HG03439 (cell line): ENCODE results near the gene ZBTB24.

Experiments
- ATAC-seq: cut with Tn5 transposase; IDR thresholded peaks from one replicate; pipeline ENCODE4 v1.9.1; 2021; ENCODE audit warnings: mild to moderate bottlenecking, moderate library complexity; ENCODE audit not compliant: unreplicated experiment

Gene ZBTB24

DNA sequence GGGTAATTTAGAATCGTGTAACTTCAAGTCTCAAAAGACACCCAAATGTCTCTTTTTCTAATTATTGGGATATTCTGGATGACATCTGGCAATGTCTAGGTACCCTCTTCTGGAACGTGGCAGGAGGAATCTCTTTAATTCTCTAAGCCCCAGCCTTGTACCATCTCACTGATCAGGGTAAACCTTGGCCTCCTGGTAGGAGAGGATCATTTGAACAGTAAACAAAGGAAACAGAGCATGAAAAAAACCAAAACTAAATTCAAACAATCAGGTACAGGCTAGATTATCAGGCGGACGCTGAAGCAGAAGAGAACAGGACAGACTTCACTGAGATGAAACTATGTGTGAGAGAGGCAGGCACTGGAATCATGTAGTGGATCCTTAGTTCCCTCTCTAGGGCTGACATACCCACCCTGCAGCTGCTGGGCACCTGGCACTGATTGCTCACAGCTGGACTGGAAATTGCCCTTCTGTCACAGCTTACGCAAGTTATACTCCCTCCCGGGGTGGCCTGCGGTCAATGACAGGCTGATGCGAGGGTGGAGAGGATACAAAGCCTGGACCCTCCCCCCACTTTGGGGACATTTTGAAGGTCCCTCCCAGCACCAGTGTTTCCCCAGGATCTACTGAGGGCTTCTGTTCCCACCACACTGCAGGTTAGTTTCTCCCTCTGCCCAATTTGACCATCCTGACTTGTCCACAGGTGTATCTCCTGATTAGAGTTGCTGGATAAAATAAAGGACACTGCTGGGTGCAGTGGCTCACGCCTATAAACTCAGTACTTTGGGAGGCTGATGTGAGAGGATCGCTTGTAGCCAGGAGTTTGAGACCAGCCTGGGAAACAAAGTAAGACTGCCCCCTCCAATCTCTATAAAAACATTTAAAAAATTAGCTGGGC, 20.6 kb upstream of the ZBTB24 start:
- ATAC-seq: no peak

DNA sequence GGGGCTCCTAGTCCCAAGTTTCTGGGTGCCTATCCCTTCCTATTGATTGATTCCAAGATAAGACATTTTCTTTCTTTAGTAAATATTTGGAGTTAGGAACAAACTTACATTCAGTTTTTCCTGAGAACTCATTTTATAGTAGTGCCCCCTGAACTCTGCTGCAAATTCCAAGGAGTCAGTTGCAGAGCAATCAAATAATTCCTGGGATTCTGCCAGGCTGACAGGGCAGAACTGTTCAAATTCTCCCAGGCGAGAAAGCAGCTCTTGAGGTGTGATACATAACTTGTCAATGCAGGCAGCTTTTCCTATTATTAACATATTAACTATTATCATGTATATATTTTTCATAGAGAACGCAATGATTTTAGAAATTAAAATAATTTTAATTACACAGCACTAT, 15.9 kb upstream of the ZBTB24 start:
- no peak for ATAC-seq

DNA sequence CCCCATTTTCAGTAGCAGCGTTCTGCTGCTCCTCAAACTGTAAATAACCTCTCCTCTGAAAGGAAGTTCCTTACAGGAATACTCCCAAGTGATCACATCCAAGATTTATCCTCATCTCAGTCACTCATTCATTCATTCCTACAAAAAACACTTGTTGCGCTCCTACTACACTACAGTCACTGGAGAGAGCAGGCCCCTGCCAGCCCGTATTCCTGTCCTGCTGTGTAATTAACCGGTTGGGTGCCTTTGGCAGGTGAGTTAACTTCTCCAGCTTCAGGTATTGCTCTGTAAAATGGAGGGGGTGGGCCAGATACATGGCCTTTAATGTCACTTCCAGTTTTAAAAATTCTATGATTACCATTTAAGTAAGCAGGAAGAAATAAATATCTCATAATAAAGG, 15.0 kb upstream of the ZBTB24 start:
- ATAC-seq: no peak

DNA sequence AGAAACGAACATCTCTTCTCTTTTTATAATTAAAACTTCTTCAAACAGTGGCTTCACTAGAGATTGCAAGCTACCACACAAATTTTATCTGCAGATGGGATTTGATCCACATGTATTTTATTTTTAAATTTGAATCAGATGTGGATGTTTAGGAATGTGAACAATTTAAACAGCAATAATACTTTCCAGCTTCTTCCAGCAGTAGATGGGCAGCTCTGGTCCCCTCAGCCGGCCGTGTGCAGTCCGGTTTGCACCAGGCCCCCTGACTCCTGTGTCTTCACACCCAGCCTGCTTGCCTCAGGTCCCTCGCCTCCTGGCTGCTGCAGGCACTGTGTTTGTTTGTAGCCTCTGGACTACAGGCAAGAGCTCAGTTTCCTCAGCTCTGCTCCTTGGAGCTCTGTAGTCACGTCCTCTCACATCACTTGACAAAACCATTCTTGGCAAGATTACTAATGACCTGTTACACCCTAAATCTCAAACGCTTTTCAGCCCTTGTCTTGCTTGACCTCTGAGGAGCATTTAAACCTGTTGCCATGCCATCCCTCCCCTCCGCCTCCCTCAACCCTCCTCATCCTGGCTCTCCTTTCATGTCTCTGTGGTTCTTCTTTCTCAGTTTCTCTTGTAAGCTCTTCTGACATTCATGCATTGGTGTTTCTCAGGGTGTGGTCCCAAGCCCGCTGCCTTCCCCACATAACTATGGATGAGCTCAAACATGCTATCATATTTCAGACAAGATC, 13.2 kb upstream of the ZBTB24 start:
- ATAC-seq: no peak

DNA sequence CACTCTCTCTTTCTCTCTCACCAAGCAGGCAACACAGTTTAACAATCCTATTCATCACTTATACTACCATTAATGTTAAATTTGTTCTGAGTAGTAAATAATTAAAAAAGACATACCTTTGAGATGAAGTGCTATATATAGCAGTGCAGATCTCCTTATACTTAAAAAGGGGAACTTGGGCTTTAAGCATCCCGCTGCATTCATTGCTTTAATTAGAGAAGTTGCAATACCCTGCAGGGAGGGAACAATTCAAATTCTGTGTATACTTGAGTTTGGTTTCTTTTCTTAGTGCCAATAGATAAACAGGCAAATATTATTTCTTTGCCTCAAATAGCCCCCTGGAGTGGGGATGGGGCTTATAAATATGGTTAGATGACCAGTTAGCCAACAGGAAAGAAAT, 10.8 kb upstream of the ZBTB24 start:
- no peak for ATAC-seq

DNA sequence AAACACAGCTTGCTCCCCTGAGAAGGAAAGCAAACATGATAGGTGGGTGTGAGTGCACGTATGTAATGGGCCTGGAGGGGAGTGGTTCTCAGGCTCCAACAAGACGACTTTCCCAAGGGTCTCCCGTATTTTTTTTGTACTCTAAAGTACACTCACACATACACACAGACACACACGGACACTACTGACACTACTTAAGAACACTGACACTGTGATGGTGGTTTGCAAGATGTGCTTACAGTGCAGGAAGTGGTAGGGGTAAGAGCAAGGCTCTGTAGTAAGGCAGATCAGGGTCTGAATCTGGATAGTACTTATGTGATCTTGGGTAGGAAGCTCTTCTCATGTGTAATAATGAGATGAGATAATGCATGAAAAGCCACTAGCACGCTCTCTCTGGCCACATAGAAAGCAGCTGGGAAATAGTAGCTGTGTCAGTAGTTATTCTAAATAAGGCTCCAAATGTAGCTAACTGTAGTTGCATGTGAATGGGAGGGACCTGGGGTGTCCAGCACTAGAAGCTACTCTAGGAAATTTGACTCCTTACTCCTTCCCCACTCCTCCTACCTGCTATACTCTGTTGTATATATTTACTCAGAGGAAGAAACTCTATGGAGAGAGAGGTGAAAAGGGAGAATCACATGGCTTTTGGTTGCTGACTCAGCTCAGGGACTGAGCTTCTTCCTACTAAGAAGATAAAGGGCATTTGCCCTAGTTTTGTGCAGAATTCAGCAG, 8.4 kb upstream of the ZBTB24 start:
- no peak for ATAC-seq

DNA sequence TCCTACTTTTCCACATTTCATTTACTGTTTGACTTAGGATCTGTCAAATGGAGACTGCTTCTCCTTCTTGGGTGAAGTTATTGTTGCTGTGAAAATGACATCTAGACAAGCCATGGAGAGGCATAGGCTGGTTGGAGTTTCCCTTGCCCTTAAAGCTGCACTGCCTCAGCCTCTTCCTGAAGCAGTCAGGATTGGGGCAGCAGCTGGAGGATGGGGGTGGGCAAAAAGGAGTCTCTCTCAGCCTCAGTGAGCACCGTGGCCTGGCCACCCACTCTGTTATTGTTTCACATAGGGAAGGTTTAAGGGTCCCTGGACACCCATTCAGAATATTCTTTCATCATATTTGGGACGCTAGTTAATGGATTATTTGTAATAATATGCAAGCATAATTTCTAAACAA, 7.7 kb upstream of the ZBTB24 start:
- no peak for ATAC-seq

DNA sequence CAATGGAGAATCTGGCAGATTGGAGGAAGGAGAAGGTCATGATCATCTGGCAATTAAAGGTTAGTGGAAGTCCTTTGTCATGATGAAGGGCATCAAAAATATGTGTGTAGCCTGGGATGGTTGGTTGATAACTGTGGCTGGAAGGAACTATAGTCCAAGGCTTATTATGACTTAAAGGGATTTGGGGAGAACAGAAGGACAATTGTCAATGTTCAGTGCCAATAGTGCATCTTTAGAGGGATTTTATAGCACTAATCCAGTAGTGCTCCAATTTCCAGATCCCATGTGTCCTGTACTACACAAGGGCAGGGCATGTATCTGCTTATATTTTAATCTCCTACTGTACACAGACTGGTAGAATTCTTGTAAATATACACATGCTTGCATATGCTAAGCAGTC, 5.0 kb upstream of the ZBTB24 start:
- ATAC-seq: no peak

DNA sequence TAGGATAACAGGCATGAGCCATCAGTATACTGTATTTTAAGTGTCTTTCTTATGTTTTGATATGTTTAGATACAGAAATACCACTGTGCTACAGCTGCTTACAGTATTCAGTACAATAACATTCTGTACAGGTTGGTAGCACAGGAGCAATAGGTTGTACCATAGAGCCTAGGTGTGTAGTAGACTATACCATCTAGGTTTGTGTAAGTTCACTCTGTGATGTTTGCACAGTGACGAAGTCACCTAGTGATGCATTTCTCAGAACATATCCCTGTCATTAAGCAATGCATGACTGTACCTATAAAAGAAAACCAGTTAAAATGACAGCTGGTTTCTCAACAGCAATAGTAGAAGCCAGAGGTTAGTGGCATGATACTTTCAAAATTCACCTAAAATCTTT, 3.0 kb upstream of the ZBTB24 start:
- ATAC-seq: no peak

DNA sequence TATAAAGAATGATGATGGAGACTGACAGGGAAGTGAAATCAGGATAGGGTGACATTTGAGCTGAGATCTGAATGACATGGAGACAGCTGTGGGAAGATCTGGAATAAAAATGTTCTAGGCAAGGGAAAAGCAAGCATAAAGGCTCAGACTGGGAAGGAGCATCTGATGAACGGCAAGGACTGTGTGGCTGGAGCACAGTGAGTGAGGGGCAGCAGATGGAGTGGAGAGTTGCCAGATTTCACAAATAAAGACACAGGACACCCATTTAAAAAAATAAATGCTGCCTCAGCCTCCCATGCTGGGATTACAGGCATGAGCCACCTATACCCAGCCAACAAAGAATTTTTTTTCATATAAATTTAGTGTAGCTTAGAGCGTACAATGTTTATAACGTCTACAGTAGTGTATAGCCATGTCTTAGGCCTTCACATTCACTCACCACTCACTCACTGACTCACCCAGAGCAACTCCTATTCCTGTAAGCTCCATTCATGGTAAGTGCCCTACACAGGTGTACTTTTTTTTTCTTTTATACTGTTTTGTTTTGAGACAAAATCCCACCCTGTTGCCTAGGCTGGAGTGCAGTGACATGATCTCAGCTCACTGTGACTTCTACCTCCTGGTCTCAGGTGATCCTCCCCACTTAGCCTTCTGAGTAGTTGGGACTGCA, 2.4 kb upstream of the ZBTB24 start:
- no peak for ATAC-seq

DNA sequence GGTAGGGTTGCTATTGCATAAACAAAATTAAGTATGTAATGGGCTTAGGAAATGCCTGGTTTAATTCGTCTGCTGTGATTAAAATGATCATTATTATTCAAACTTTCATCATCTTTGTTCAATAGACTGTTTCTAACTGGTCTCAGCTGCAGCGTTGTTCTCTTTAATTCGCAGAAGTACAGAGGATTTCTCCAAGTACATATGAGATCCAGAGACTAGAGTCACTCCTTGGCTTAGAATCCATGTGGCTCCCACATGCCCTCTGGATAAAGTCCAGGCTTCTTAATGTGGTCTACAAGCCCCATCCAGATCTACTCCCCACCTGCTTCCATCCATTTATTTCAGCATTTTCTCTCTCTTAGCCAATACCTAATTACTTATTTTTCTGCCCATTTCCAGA, 1.1 kb upstream of the ZBTB24 start:
- ATAC-seq: no peak

DNA sequence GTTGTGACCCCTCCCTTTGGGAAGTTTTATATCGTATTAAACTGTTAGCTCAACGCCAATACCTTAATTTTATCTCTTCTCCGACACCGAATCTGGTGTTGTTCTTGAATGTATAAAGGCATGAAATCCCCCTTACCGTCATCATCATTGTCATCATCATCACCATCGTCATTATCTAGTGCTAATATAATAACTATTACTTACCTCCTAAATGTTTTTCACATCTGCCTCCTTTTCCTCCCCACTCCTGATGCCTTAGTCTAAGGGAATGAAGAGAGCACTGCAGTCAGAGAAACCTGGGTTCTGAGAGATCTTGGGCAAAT, 677 bp upstream of the ZBTB24 start:
- peak; percentile 5 for ATAC-seq

DNA sequence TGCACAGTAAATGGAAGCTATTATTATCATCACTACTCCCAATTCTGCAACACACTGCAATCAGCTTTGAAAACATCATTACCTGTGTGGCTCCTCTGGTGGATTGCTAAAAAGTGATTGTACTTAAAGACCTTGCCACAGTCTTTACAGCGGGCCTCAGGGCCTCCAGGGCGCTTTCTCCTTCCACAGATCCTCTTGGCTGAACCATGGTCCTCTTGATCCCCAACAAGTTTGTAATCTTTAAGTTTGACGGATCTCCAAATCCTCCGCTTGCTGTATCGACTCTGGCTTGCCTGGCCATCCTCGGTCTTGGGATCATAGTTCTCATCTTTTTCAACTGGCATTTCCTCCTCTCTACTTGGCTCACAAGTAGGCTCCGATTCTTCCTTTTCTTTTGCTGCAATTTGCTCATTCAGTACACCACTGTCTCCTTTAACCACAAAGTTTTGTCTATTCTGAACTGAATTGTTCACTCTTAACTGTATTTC, 2.0 kb downstream of the ZBTB24 start:
- ATAC-seq: no peak

DNA sequence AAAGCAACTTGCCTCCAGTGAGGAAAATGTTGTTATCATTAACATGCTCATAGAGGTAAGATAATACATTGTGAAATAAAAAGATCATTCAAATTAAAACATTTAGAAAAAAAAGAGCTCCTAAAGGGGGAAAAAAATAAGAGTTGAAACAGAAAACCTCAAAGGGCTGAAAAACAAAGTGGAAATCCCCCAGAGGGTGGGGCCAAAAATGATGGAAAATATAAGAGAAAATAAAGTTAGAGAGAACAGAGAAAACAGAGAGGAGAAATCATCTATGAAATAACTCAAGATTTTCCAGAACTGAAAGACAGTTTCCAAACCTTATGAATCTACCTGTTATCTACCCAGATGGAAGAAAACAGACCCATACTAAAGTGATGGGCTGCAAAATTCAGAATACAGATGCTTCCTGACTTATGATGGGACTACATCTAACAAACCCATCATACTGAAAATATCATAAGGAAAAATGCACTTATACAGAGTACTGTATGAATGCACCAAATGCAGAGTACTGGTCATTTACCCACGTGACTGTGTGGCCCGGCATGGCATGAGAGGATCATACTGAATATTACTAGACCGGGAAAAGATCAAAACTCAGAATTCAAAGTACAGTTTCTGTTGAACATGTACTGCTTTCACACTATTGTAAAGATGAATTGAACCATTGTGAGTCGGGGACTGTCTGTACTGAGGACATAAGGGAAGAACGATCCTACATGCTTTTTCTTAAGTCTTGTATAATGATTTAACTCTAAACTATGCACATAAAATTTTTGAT, 4.0 kb downstream of the ZBTB24 start:
- no peak for ATAC-seq

DNA sequence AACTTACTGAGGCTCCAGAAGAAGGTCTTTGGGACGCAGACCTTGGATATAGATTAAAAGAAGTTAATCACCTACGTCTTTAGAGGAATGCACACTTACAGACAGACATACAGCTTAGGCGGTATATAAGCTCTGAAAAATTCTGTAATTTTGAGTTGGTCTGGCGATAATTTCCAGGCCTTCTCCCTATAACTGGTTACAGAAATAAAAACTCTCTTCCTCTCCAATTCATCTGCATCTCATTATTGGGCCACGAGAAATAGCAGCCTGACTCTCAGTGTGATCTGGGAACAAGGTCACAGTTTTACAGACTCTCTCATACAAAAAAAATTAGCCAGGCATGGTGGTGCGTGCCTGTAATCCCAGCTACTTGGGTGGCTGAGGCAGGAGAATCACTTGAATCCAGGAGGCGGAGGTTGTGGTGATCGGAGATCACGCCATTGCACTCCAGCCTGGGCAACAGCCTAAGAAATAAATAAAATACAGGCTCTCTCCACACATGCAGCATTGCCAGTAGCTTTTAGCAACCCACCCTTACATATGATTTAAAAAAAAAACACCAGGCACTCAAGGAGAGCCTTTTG, 4.7 kb downstream of the ZBTB24 start:
- no peak for ATAC-seq

DNA sequence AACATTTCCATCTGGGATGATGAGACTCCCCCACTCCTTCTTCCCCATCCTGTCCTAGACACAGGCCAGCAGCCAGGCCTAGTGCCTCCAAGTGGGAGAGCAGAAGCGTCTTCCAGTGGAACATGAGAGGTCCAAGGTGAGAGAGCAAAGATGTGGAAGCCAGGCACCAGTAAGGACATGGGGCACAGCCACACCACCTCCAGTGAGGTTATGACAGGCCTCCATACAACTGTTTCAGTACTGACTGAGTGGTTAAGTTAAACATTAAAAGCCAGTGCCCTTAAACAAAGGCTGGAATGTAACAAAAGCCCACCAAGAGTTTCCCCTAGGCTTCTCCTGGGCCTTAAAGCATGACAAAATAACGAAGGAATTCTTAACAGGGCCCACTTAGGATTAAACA, 5.3 kb downstream of the ZBTB24 start:
- no peak for ATAC-seq

DNA sequence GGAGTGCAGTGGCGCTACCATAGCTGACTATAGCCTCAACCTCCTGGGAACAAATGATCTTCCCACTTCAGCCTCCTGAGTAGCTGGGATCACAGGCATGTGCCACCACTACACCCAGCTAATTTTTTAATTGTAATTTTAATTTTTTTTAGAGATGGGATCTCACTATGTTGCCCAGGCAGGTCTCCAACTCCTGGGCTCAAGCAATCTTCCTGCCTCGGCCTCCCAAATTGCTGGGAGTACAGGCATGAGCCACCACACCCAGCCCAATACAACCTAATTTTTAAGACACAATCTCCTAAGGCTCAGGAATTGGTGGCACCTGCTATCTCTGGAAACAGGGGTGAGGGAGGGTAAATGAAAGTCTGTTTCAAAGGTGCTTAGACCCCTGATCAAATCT, 5.8 kb downstream of the ZBTB24 start:
- ATAC-seq: no peak

DNA sequence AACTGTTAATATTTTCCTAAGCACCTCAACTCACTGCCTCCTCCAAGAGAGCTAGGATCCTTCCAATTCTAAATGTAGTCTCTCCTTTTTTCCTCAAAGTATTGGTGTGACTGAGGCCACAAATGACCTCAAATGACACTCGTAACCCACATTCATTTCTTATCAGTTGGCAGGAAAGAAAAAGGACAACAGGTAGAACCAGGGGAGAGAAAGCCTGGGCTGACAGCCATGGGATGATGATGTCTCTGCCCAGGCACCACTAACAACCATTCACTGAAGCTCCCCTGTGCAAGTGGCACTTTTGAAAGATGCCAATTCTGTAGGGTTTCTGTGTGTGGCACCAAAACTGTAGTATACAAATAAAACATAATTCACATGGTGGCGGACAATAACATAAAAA, 7.4 kb downstream of the ZBTB24 start:
- no peak for ATAC-seq

DNA sequence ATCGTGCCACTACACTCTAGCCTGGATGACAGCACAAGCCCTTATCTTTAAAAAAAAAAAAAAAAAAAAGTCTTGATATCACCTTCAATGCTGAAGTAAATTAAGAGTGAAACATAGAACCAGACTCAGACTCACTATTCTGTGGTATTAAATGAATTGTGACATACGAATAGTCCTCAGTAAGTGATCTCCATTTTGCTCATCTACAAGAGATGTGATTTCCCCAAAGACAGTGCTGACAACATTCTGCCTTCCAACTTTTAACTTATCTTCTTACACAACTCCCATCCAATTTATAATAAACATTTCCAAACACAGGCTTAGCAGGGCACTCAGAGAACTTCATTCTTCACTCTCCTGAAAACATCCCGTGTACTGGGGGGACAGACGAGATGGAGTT, 8.0 kb downstream of the ZBTB24 start:
- ATAC-seq: no peak

DNA sequence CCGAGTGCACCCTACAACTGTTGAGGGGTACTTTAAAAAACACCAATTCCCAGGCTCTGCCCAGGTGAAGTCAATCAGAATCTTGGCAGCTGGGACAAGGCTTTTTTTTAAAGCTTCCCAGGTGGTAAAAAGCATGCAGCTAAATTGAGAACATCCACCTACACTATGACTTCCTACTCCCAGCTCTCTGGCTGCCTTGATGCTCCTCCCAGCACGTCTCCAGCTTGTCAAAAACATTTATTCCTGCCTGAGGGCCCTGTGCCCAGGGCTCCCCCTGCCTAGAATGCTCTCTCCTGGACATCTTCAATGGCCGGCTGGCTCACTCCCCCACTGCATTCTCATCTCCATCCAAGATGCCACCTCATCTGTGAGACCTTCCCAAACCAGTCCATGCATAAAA, 9.9 kb downstream of the ZBTB24 start:
- ATAC-seq: no peak
